ENCODE data around the gene EEF1A2. TPM values are rescaled to one million over a fixed set of nuclear protein-coding genes. Genes with fewer than 3 reads are reported as not detected.

EEF1A2 gene
- polyA plus RNA-seq, 2 of the 4 experiments (the other 2 are of a cell fraction), result 16.3 to 129 TPM

- H3K27ac ChIP-seq, result no peak overlapping the region
- 46% methylated on average over 7 of the region's 10 CpGs for WGBS (ENCODE audit: missing lambda C conversion rate)
- DNase-seq (ENCODE audit: low read depth in 1 of 2, low spot score in 1 of 2), result no peak
- FAIRE-seq, result no peak
- CTCF ChIA-PET, result interaction anchor here (1.1 to 2.9 kb wide), 5 partner anchors 13 to 26 kb away, joined by 3 to 16 read pairs (median 3); no protein-coding TSS in a partner anchor
- ATAC-seq, result no peak
- no peak for TF ChIP-seq JUN (IDR thresholded peaks at IDR 0.05)
- TF ChIP-seq E2F6 (IDR thresholded peaks at IDR 0.05; ENCODE audit: borderline replicate concordance, low read depth), result no peak
- no peak for TF ChIP-seq ZFP36 (IDR thresholded peaks at IDR 0.05; ENCODE audit: borderline replicate concordance, partially characterized antibody)
- no peak for TF ChIP-seq RNF2 (IDR thresholded peaks at IDR 0.05; ENCODE audit: borderline replicate concordance, low read depth)
- no peak for TF ChIP-seq POLR2A (IDR thresholded peaks at IDR 0.05; ENCODE audit: low read length)
- TF ChIP-seq HDAC2 (IDR thresholded peaks at IDR 0.05), result no peak
- no peak for TF ChIP-seq NFE2L2 (conservative IDR thresholded peaks at IDR 0.05; ENCODE audit: low read length)
- no peak for TF ChIP-seq ZC3H11A (IDR thresholded peaks at IDR 0.05)
- TF ChIP-seq, protein P1, sequence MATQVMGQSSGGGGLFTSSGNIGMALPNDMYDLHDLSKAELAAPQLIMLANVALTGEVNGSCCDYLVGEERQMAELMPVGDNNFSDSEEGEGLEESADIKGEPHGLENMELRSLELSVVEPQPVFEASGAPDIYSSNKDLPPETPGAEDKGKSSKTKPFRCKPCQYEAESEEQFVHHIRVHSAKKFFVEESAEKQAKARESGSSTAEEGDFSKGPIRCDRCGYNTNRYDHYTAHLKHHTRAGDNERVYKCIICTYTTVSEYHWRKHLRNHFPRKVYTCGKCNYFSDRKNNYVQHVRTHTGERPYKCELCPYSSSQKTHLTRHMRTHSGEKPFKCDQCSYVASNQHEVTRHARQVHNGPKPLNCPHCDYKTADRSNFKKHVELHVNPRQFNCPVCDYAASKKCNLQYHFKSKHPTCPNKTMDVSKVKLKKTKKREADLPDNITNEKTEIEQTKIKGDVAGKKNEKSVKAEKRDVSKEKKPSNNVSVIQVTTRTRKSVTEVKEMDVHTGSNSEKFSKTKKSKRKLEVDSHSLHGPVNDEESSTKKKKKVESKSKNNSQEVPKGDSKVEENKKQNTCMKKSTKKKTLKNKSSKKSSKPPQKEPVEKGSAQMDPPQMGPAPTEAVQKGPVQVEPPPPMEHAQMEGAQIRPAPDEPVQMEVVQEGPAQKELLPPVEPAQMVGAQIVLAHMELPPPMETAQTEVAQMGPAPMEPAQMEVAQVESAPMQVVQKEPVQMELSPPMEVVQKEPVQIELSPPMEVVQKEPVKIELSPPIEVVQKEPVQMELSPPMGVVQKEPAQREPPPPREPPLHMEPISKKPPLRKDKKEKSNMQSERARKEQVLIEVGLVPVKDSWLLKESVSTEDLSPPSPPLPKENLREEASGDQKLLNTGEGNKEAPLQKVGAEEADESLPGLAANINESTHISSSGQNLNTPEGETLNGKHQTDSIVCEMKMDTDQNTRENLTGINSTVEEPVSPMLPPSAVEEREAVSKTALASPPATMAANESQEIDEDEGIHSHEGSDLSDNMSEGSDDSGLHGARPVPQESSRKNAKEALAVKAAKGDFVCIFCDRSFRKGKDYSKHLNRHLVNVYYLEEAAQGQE (IDR thresholded peaks at IDR 0.05), result no peak
- no peak for TF ChIP-seq USF2 (IDR thresholded peaks at IDR 0.05)
- H3K4me3 ChIP-seq, result no peak overlapping the region
- H3K9me3 ChIP-seq, result no peaks in the 10 kb centered on the region
- H3K4me2 ChIP-seq, result no peak overlapping the region
- peaks cover 13% of the 10 kb centered on the region for H3K4me1 ChIP-seq
- POLR2A ChIA-PET, result interaction anchor here (0.9 kb wide), 1 partner anchor 50 kb away, joined by 4 read pairs; the partner anchor contains the start of gene PPDPF
Observed at GRCh38 chr20:63470410-63470809, 28.5 kb downstream of the EEF1A2 start.

DNA sequence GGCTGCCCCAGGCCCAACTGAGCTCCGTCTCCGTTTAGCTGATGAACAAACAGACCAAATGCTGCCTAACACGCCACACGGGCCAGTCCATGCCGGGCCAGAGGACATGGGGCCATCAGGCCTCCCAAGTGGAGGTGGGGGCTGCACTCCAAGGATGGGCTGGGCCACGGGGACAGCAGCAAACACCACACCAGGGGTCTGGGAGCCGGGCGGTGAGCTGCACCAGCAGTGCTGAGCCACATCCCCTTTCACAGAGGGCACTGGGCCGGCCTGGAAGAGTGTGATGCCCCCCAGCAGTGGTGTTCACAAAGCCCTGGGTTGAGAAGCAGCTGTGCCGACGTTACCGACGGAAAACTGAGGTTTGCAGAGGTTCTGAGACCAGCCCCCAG lies 29.2 kb downstream of the EEF1A2 start:
- Histone ChIP-seq H3K4me1 (peaks cover 13% of the 10 kb centered on the region), H3K9me3 (no peaks in the 10 kb centered on the region), H3K27ac (no peak overlapping the region), H3K4me2 (no peak overlapping the region), H3K4me3 (no peak overlapping the region)
- no peak for ATAC-seq
- TF ChIP-seq FOXS1 (CRISPR knock-in tag; IDR thresholded peaks at IDR 0.05) (no peak), ESRRA (IDR thresholded peaks at IDR 0.05; ENCODE audit: borderline replicate concordance, low read length) (no peak), POLR2AphosphoS2 (conservative IDR thresholded peaks at IDR 0.05; ENCODE audit: low read length) (no peak), ATOH8 (CRISPR knock-in tag; IDR thresholded peaks at IDR 0.05; ENCODE audit: low read depth) (no peak)
- DNase-seq (ENCODE audit: low read depth in 1 of 2, low spot score in 1 of 2), result no peak
- POLR2A ChIA-PET, result no interaction called here
- CTCF ChIA-PET, result interaction anchor here (1.2 to 2.9 kb wide), 3 partner anchors 17 to 27 kb away, joined by 3 to 16 read pairs (median 3); no protein-coding TSS in a partner anchor
- FAIRE-seq, result no peak
- 66% methylated on average over 5 of the region's 13 CpGs for WGBS (ENCODE audit: missing lambda C conversion rate)

DNA sequence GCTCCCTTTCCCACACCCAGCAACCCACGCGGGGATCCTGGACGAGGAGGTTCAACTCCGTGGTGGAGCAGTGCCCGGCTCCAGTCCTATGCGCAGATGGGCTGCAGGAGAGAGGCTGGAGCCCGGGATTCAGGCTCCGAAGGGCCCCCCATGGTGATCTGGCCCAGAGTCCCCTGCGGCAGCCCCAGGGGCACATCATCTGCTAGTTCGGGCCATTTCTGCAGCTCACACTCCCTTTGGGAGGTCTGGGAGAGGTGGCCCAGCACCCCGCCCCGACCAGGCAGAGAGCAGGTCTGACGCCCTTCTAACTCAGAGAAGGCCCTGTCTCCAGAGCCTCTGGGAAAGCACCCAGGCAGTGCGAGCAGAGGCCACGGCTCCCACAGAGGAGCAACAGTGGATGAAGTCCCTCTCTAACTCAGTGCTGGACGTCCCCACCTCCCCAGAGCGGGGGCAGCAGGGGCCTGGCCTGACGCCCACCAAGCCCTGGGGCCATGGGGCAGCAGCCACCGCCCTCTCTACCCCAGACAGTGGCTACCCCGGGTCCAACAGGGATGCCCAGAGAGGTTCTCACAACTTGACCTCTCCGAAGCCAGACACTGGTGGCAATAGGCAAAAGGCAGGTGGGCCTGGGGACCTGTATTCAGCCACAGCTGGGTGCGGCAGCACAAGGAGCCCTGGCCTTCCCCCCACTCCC lies 29.7 kb downstream of the EEF1A2 start:
- FAIRE-seq, result no peak
- Histone ChIP-seq H3K4me3 (no peak overlapping the region), H3K9me3 (no peaks in the 10 kb centered on the region), H3K4me1 (peaks cover 13% of the 10 kb centered on the region), H3K4me2 (no peak overlapping the region), H3K27ac (no peak overlapping the region)
- no peak for ATAC-seq
- 31% methylated on average over 10 of the region's 22 CpGs for WGBS (ENCODE audit: missing lambda C conversion rate)
- CTCF ChIA-PET, result interaction anchor here (1.2 to 2.9 kb wide), 3 partner anchors 17 to 27 kb away, joined by 3 to 16 read pairs (median 3); no protein-coding TSS in a partner anchor
- TF ChIP-seq TP53 (CRISPR knock-in tag; IDR thresholded peaks at IDR 0.05), result no peak
- TF ChIP-seq JUNB (IDR thresholded peaks at IDR 0.05), result no peak
- TF ChIP-seq RCOR1 (IDR thresholded peaks at IDR 0.05; ENCODE audit: low read depth, low read length), result no peak
- TF ChIP-seq FOXS1 (CRISPR knock-in tag; IDR thresholded peaks at IDR 0.05), result no peak
- TF ChIP-seq HOXB13 (CRISPR knock-in tag; IDR thresholded peaks at IDR 0.05; ENCODE audit: low read depth), result no peak
- TF ChIP-seq RFX5 (IDR thresholded peaks at IDR 0.05), result no peak
- no peak for TF ChIP-seq CBX8 (IDR thresholded peaks at IDR 0.05)
- TF ChIP-seq HES2 (IDR thresholded peaks at IDR 0.05), result no peak
- TF ChIP-seq FOSL2 (IDR thresholded peaks at IDR 0.05), result no peak
- no peak for TF ChIP-seq FOSL2 (CRISPR knock-in tag; IDR thresholded peaks at IDR 0.05)
- no peak for TF ChIP-seq KDM5A (IDR thresholded peaks at IDR 0.05)
- POLR2A ChIA-PET, result no interaction called here
- DNase-seq (ENCODE audit: low read depth in 1 of 2, low spot score in 1 of 2), result no peak
